ENCODE results near the gene S100G. TPM values are rescaled to one million over a fixed set of nuclear protein-coding genes. Genes with fewer than 3 reads are reported as not detected.

The S100G gene
- polyA plus RNA-seq, 1 of the 3 experiments (the other 2 are of a cell fraction): not detected

DNA sequence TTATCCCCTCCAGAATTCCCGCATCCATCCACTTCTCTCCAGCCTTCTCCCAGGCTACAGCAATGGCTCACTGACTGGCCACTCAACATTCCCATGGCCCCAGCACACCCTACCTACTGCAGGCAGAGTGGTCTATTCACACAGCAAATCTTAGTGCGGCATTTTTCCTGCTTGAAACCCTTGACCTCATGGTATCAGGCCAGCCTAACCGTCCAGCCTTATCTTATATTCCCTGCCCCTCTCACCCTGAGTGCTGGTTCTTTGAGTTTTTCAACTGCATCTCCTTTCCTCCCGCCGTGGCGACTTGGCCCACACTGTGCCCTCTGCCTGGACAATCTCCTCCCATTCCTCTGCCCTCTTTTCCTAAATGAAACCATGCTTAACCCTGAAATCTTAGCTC lies 10.0 kb upstream of the S100G start:
- H3K4me3 ChIP-seq (ENCODE audit: low read depth in 2 of 2, low read length in 1 of 2): no peak overlapping the region
- H2AFZ ChIP-seq (ENCODE audit: low read depth): no peak overlapping the region
- no peak for DNase-seq
- H3K79me2 ChIP-seq (ENCODE audit: insufficient read depth): no peaks in the 10 kb centered on the region
- H3K27ac ChIP-seq (ENCODE audit: low read depth in 2 of 2, low read length in 1 of 2): no peak overlapping the region
- no peaks in the 10 kb centered on the region for H3K27me3 ChIP-seq (ENCODE audit: insufficient read depth)
- no peaks in the 10 kb centered on the region for H3K9me3 ChIP-seq
- WGBS (ENCODE audit: low lambda C conversion rate): 91% methylated on average over 6 of the region's 6 CpGs
- TF ChIP-seq MEF2A (IDR thresholded peaks at IDR 0.05; ENCODE audit: borderline replicate concordance, low read depth) (no peak), JUND (IDR thresholded peaks at IDR 0.05) (no peak), YY1 (IDR thresholded peaks at IDR 0.05; ENCODE audit: low read depth) (no peak)
- TF ChIP-seq, protein P1, sequence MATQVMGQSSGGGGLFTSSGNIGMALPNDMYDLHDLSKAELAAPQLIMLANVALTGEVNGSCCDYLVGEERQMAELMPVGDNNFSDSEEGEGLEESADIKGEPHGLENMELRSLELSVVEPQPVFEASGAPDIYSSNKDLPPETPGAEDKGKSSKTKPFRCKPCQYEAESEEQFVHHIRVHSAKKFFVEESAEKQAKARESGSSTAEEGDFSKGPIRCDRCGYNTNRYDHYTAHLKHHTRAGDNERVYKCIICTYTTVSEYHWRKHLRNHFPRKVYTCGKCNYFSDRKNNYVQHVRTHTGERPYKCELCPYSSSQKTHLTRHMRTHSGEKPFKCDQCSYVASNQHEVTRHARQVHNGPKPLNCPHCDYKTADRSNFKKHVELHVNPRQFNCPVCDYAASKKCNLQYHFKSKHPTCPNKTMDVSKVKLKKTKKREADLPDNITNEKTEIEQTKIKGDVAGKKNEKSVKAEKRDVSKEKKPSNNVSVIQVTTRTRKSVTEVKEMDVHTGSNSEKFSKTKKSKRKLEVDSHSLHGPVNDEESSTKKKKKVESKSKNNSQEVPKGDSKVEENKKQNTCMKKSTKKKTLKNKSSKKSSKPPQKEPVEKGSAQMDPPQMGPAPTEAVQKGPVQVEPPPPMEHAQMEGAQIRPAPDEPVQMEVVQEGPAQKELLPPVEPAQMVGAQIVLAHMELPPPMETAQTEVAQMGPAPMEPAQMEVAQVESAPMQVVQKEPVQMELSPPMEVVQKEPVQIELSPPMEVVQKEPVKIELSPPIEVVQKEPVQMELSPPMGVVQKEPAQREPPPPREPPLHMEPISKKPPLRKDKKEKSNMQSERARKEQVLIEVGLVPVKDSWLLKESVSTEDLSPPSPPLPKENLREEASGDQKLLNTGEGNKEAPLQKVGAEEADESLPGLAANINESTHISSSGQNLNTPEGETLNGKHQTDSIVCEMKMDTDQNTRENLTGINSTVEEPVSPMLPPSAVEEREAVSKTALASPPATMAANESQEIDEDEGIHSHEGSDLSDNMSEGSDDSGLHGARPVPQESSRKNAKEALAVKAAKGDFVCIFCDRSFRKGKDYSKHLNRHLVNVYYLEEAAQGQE (IDR thresholded peaks at IDR 0.05; ENCODE audit: low read depth, low read length): no peak
- H3K9ac ChIP-seq: no peak overlapping the region
- ChIA-PET CTCF (no interaction called here), POLR2A (no interaction called here)
- peaks cover 10% of the 10 kb centered on the region for H3F3A ChIP-seq (replicated peaks; ENCODE audit: insufficient read depth)
- H3K4me2 ChIP-seq: no peak overlapping the region
- peaks cover 0 to 7% of the 10 kb centered on the region in 2 experiments; a peak in 1 of 4 replicates for H3K4me1 ChIP-seq (ENCODE audit: control insufficient read depth in 1 of 2, insufficient read depth in 2 of 2, low read depth in 1 of 2, low read length in 1 of 2)
- H3K9me2 ChIP-seq: no peaks in the 10 kb centered on the region
- peaks cover 0 to 5% of the 10 kb centered on the region in 2 experiments for H3K36me3 ChIP-seq (replicated peaks in 1 of 2; ENCODE audit: control insufficient read depth in 1 of 2, insufficient read depth in 2 of 2, low read length in 1 of 2)
- H4K20me1 ChIP-seq (ENCODE audit: insufficient read depth): no peaks in the 10 kb centered on the region

DNA sequence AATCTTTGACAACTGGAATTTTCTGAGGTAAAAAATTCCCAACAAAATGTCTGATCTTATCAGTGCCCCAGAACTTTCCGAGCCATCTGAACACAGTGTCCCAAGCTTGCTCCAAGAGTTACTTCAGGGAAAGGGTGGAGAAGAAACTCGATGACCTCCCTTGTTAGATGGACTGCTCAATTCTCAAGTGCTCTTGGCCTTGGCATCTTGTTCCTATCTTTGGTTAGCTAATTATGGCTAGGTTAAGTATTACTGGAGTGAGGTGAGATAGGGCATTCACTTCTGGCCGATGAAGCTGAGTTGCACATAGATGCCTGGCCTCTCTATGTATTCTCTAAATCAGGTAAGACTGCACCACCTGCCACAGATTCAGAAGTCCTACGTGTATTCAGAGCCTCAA lies 9.1 kb upstream of the S100G start:
- Histone ChIP-seq H3K4me3 (ENCODE audit: low read depth in 2 of 2, low read length in 1 of 2) (no peak overlapping the region), H3F3A (replicated peaks; ENCODE audit: insufficient read depth) (peaks cover 10% of the 10 kb centered on the region), H4K20me1 (ENCODE audit: insufficient read depth) (no peaks in the 10 kb centered on the region), H3K36me3 (replicated peaks in 1 of 2; ENCODE audit: control insufficient read depth in 1 of 2, insufficient read depth in 2 of 2, low read length in 1 of 2) (peaks cover 0 to 7% of the 10 kb centered on the region in 2 experiments), H3K4me2 (no peak overlapping the region), H2AFZ (ENCODE audit: low read depth) (no peak overlapping the region), H3K4me1 (ENCODE audit: control insufficient read depth in 1 of 2, insufficient read depth in 2 of 2, low read depth in 1 of 2, low read length in 1 of 2) (peaks cover 0 to 7% of the 10 kb centered on the region in 2 experiments; a peak in 1 of 4 replicates), H3K9ac (no peak overlapping the region), H3K9me2 (no peaks in the 10 kb centered on the region), H3K79me2 (ENCODE audit: insufficient read depth) (no peaks in the 10 kb centered on the region), H3K27ac (ENCODE audit: low read depth in 2 of 2, low read length in 1 of 2) (no peak overlapping the region), H3K9me3 (no peaks in the 10 kb centered on the region), H3K27me3 (ENCODE audit: insufficient read depth) (no peaks in the 10 kb centered on the region)
- 70% methylated on average over 4 of the region's 4 CpGs for WGBS (ENCODE audit: low lambda C conversion rate)
- DNase-seq: no peak
- ChIA-PET POLR2A (no interaction called here), CTCF (no interaction called here)
- TF ChIP-seq TEAD4 (IDR thresholded peaks at IDR 0.05; ENCODE audit: borderline replicate concordance, insufficient read depth) (no peak), FOSL2 (IDR thresholded peaks at IDR 0.05; ENCODE audit: borderline replicate concordance, low read depth) (no peak), NRF1 (IDR thresholded peaks at IDR 0.05; ENCODE audit: low read depth, low read length) (no peak), FOXM1 (IDR thresholded peaks at IDR 0.05; ENCODE audit: low read depth) (no peak), NFIC (IDR thresholded peaks at IDR 0.05; ENCODE audit: borderline replicate concordance) (no peak), JUND (IDR thresholded peaks at IDR 0.05) (no peak), EZH2phosphoT487 (IDR thresholded peaks at IDR 0.05; ENCODE audit: borderline replicate concordance, low read depth) (no peak), RCOR1 (IDR thresholded peaks at IDR 0.05; ENCODE audit: low read length) (no peak), POLR2AphosphoS5 (IDR thresholded peaks at IDR 0.05; ENCODE audit: low read depth, low read length) (no peak), YY1 (IDR thresholded peaks at IDR 0.05; ENCODE audit: low read depth) (no peak), RFX5 (IDR thresholded peaks at IDR 0.05; ENCODE audit: low read length) (no peak)
- TF ChIP-seq, protein P2, sequence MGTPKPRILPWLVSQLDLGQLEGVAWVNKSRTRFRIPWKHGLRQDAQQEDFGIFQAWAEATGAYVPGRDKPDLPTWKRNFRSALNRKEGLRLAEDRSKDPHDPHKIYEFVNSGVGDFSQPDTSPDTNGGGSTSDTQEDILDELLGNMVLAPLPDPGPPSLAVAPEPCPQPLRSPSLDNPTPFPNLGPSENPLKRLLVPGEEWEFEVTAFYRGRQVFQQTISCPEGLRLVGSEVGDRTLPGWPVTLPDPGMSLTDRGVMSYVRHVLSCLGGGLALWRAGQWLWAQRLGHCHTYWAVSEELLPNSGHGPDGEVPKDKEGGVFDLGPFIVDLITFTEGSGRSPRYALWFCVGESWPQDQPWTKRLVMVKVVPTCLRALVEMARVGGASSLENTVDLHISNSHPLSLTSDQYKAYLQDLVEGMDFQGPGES (IDR thresholded peaks at IDR 0.05; ENCODE audit: low read depth, low read length): no peak
- TF ChIP-seq, protein P3, sequence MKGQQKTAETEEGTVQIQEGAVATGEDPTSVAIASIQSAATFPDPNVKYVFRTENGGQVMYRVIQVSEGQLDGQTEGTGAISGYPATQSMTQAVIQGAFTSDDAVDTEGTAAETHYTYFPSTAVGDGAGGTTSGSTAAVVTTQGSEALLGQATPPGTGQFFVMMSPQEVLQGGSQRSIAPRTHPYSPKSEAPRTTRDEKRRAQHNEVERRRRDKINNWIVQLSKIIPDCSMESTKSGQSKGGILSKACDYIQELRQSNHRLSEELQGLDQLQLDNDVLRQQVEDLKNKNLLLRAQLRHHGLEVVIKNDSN (IDR thresholded peaks at IDR 0.05; ENCODE audit: borderline replicate concordance, low read depth): no peak
- TF ChIP-seq, protein P4, sequence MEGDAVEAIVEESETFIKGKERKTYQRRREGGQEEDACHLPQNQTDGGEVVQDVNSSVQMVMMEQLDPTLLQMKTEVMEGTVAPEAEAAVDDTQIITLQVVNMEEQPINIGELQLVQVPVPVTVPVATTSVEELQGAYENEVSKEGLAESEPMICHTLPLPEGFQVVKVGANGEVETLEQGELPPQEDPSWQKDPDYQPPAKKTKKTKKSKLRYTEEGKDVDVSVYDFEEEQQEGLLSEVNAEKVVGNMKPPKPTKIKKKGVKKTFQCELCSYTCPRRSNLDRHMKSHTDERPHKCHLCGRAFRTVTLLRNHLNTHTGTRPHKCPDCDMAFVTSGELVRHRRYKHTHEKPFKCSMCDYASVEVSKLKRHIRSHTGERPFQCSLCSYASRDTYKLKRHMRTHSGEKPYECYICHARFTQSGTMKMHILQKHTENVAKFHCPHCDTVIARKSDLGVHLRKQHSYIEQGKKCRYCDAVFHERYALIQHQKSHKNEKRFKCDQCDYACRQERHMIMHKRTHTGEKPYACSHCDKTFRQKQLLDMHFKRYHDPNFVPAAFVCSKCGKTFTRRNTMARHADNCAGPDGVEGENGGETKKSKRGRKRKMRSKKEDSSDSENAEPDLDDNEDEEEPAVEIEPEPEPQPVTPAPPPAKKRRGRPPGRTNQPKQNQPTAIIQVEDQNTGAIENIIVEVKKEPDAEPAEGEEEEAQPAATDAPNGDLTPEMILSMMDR (IDR thresholded peaks at IDR 0.05): no peak
